H1 (cell line): ENCODE results near the gene DLGAP3. TPM values are rescaled to one million over a fixed set of nuclear protein-coding genes. Genes with fewer than 3 reads are reported as not detected.

Source experiments
- CTCF ChIA-PET: fragments of 300-600 bp; sonication (Branson Sonifier 250); formaldehyde crosslinking; loops from one replicate; lab custom pipeline; 2021; ENCODE audit not compliant: partially characterized antibody; lab: Charles Lee
- POLR2A ChIA-PET: fragments of 300-600 bp; sonication (Branson Sonifier 250); formaldehyde crosslinking; loops from one replicate; lab custom pipeline; 2021; ENCODE audit warnings: inconsistent platforms; ENCODE audit not compliant: partially characterized antibody; lab: Charles Lee
- DNase-seq, 2 experiments: peaks; one replicate each; pipeline versions ENCODE4 v3.0.0 to v3.0.0-alpha.2; 2010 to 2022; ENCODE audit warnings: low spot score in 2 of 2, low read depth in 1 of 2, mixed read lengths in 1 of 2
- FAIRE-seq: peaks from 2 replicates; lab custom pipeline; 2011; peaks lifted over from hg19 to GRCh38; lab: Jason Lieb, UNC
- H2AFZ ChIP-seq: 2 replicates; pipeline ENCODE4 v1.8.1; 2012; ENCODE audit warnings: low read length, inconsistent platforms
- H2AK5ac ChIP-seq: 2 replicates; pipeline ENCODE4 v1.6.1; 2013; ENCODE audit warnings: low read depth, low read length
- H2BK120ac ChIP-seq: replicated peaks from 2 replicates; pipeline ENCODE3; 2013; ENCODE audit warnings: low read depth, low read length, inconsistent platforms
- H2BK12ac ChIP-seq: 2 replicates; pipeline ENCODE4 v1.6.1; 2013; ENCODE audit warnings: low read depth, low read length
- H2BK15ac ChIP-seq: 2 replicates; pipeline ENCODE4 v1.6.1; 2013; ENCODE audit warnings: low read length
- H2BK20ac ChIP-seq: 2 replicates; pipeline ENCODE4 v1.6.1; 2013; ENCODE audit warnings: low read length
- H2BK5ac ChIP-seq: 2 replicates; pipeline ENCODE4 v1.6.1; 2013; ENCODE audit warnings: low read depth, low read length
- H3K14ac ChIP-seq: 2 replicates; pipeline ENCODE4 v1.6.1; 2013; ENCODE audit warnings: inconsistent platforms; ENCODE audit not compliant: insufficient read length
- H3K18ac ChIP-seq: 2 replicates; pipeline ENCODE4 v1.6.1; 2013; ENCODE audit warnings: low read length; ENCODE audit errors: extremely low read depth
- H3K23ac ChIP-seq: 2 replicates; pipeline ENCODE4 v1.6.1; 2013; ENCODE audit warnings: inconsistent platforms; ENCODE audit not compliant: insufficient read length
- H3K23me2 ChIP-seq: 2 replicates; pipeline ENCODE4 v1.6.1; 2013; ENCODE audit warnings: low read depth, low read length
- H3K27ac ChIP-seq: 2 replicates; pipeline ENCODE4 v1.6.1; 2011; ENCODE audit warnings: low read depth, low read length, inconsistent platforms
- H3K27me3 ChIP-seq, 4 experiments: replicated peaks in 1 of 4; 1 replicate in 1 of 4; 2 replicates in 3 of 4; pipeline versions ENCODE4 v1.6.1 to v1.8.1; 2011 to 2013; ENCODE audit warnings: low read length in 3 of 4, mild to moderate bottlenecking in 3 of 4, inconsistent platforms in 2 of 4, mixed read lengths in 2 of 4, moderate library complexity in 1 of 4; ENCODE audit not compliant: control insufficient read depth in 3 of 4, insufficient read depth in 3 of 4; ENCODE audit errors: extremely low read depth in 1 of 4
- H3K36me3 ChIP-seq, 4 experiments: 2 replicates each; pipeline versions ENCODE4 v1.6.1 to v1.8.1; 2011 to 2013; ENCODE audit warnings: mild to moderate bottlenecking in 4 of 4, low read length in 3 of 4, moderate library complexity in 2 of 4, control low read depth in 1 of 4, inconsistent platforms in 1 of 4; ENCODE audit not compliant: insufficient read depth in 4 of 4, control insufficient read depth in 2 of 4
- H3K4ac ChIP-seq: replicated peaks from 2 replicates; pipeline ENCODE3; 2013; ENCODE audit warnings: low read length, low read depth, mixed read lengths, inconsistent platforms; ENCODE audit not compliant: insufficient read length
- H3K4me1 ChIP-seq, 4 experiments: replicated peaks in 1 of 4; 1 replicate in 1 of 4; 2 replicates in 3 of 4; pipeline versions ENCODE4 v1.6.1 to v1.8.1; 2011 to 2013; ENCODE audit warnings: low read length in 3 of 4, inconsistent platforms in 2 of 4, mixed read lengths in 1 of 4; ENCODE audit not compliant: insufficient read depth in 4 of 4, control insufficient read depth in 3 of 4
- H3K4me2 ChIP-seq, 2 experiments: 2 replicates each; pipeline versions ENCODE4 v1.6.1 to v1.8.1; 2011 to 2013; ENCODE audit warnings: low read depth in 2 of 2, low read length in 2 of 2, control low read depth in 1 of 2, inconsistent platforms in 1 of 2, mild to moderate bottlenecking in 1 of 2; ENCODE audit not compliant: insufficient read depth in 1 of 2
- H3K4me3 ChIP-seq, 4 experiments: fragments of 200-600, 300-600 bp in 1 of 4; sonication (generic), shearing (Covaris generic), sonication (Bioruptor Twin) in 1 of 4; 2 replicates each; pipeline versions ENCODE4 v1.5.1 to v1.8.1; 2011 to 2016; ENCODE audit warnings: low read length in 4 of 4, low read depth in 3 of 4, control low read depth in 2 of 4, inconsistent platforms in 2 of 4, mild to moderate bottlenecking in 2 of 4, mixed read lengths in 1 of 4, moderate library complexity in 1 of 4; ENCODE audit not compliant: insufficient read depth in 2 of 4; ENCODE audit errors: extremely low read depth in 1 of 4
- H3K56ac ChIP-seq: replicated peaks from 2 replicates; pipeline ENCODE3; 2013; ENCODE audit warnings: low read depth, mild to moderate bottlenecking, mixed read lengths, low read length, inconsistent platforms; ENCODE audit not compliant: insufficient read length
- H3K79me1 ChIP-seq: 2 replicates; pipeline ENCODE4 v1.6.1; 2013; ENCODE audit warnings: low read depth, low read length, control low read depth
- H3K79me2 ChIP-seq, 2 experiments: 2 replicates each; pipeline versions ENCODE4 v1.6.1 to v1.8.1; 2012 to 2013; ENCODE audit warnings: low read length in 2 of 2, mild to moderate bottlenecking in 2 of 2, inconsistent platforms in 1 of 2; ENCODE audit not compliant: insufficient read depth in 2 of 2, control insufficient read depth in 1 of 2
- H3K9ac ChIP-seq, 4 experiments: replicated peaks in 1 of 4; 1 replicate in 1 of 4; 2 replicates in 3 of 4; pipeline versions ENCODE4 v1.6.1 to v1.8.1; 2011 to 2013; ENCODE audit warnings: low read depth in 3 of 4, low read length in 3 of 4, control low read depth in 2 of 4, mild to moderate bottlenecking in 2 of 4, moderate library complexity in 2 of 4, inconsistent platforms in 1 of 4; ENCODE audit errors: extremely low read depth in 1 of 4
- H3K9me3 ChIP-seq, 2 experiments: 2 replicates each; pipeline versions ENCODE4 v1.6.1 to v1.8.1; 2012 to 2013; ENCODE audit warnings: mild to moderate bottlenecking in 2 of 2, moderate library complexity in 2 of 2, control low read depth in 1 of 2, inconsistent platforms in 1 of 2, low read depth in 1 of 2, low read length in 1 of 2, mixed read lengths in 1 of 2; ENCODE audit not compliant: insufficient read depth in 2 of 2
- H4K20me1 ChIP-seq, 2 experiments: replicated peaks in 1 of 2; 2 replicates each; pipeline versions ENCODE3 to v1.8.1; 2011 to 2013; ENCODE audit warnings: inconsistent platforms in 2 of 2, low read length in 2 of 2, mild to moderate bottlenecking in 1 of 2; ENCODE audit not compliant: insufficient read depth in 2 of 2, control insufficient read depth in 1 of 2
- H4K5ac ChIP-seq: 2 replicates; pipeline ENCODE4 v1.6.1; 2013; ENCODE audit warnings: low read length, low read depth, mixed read lengths, inconsistent platforms; ENCODE audit not compliant: insufficient read length
- H4K8ac ChIP-seq: 2 replicates; pipeline ENCODE4 v1.8.0; 2013; ENCODE audit warnings: mild to moderate bottlenecking, moderate library complexity, low read length, inconsistent platforms; ENCODE audit not compliant: insufficient read depth; ENCODE audit errors: extremely low read depth
- H4K91ac ChIP-seq: replicated peaks from 2 replicates; pipeline ENCODE3; 2013; ENCODE audit warnings: low read length, mixed read lengths, inconsistent platforms; ENCODE audit not compliant: insufficient read length
- BACH1 ChIP-seq: IDR thresholded peaks from 2 replicates; pipeline ENCODE4 v1.6.1; 2012; ENCODE audit warnings: low read length, improper control_type of control experiment
- BCL11A ChIP-seq, 2 experiments: IDR thresholded peaks; one replicate each; pipeline ENCODE4 v1.6.1; 2011; ENCODE audit warnings: low read depth in 2 of 2, low read length in 2 of 2, mild to moderate bottlenecking in 2 of 2
- BRCA1 ChIP-seq: IDR thresholded peaks from 2 replicates; pipeline ENCODE4 v1.6.1; 2012; ENCODE audit warnings: low read depth, low read length, improper control_type of control experiment
- CHD1 ChIP-seq: IDR thresholded peaks from 2 replicates; pipeline ENCODE4 v1.6.1; 2012; ENCODE audit warnings: low read depth, low read length, improper control_type of control experiment
- GTF2F1 ChIP-seq: IDR thresholded peaks from 2 replicates; pipeline ENCODE4 v1.6.1; 2012; ENCODE audit warnings: low read depth, low read length, improper control_type of control experiment, borderline replicate concordance
- KDM1A ChIP-seq: fragments of 200-600, 300-600 bp; sonication (generic); IDR thresholded peaks from 2 replicates; pipeline ENCODE4 v1.7.1; 2016; ENCODE audit warnings: mild to moderate bottlenecking, low read length, borderline replicate concordance
- KDM5A ChIP-seq: fragments of 200-600 bp; IDR thresholded peaks from 2 replicates; pipeline ENCODE4 v1.7.1; 2012; ENCODE audit warnings: mild to moderate bottlenecking, low read length, inconsistent platforms, mixed read lengths
- SAP30 ChIP-seq: fragments of 300-600 bp; sonication (generic); IDR thresholded peaks from 2 replicates; pipeline ENCODE4 v1.7.1; 2012; ENCODE audit warnings: low read length, moderate library complexity, mild to moderate bottlenecking, inconsistent platforms; ENCODE audit not compliant: insufficient read depth, insufficient replicate concordance
- SIN3A ChIP-seq, 2 experiments: IDR thresholded peaks in 1 of 2; conservative IDR thresholded peaks in 1 of 2; 2 replicates each; pipeline ENCODE4 v1.6.1; 2011 to 2012; ENCODE audit warnings: low read length in 2 of 2, improper control_type of control experiment in 1 of 2, low read depth in 1 of 2, mild to moderate bottlenecking in 1 of 2
- SRF ChIP-seq: IDR thresholded peaks from 2 replicates; pipeline ENCODE4 v1.6.1; 2011; ENCODE audit warnings: mild to moderate bottlenecking, low read depth, low read length, moderate library complexity
- SUZ12 ChIP-seq: fragments of 200-600 bp; sonication (generic); IDR thresholded peaks from 2 replicates; pipeline ENCODE4 v1.6.1; 2012; ENCODE audit warnings: mild to moderate bottlenecking, inconsistent platforms, low read length, moderate library complexity, mixed read lengths
- TCF12 ChIP-seq: IDR thresholded peaks from 2 replicates; pipeline ENCODE4 v1.6.1; 2011; ENCODE audit warnings: low read depth, mild to moderate bottlenecking, low read length
- TEAD4 ChIP-seq: IDR thresholded peaks from 2 replicates; pipeline ENCODE4 v1.6.1; 2012; ENCODE audit warnings: low read depth, low read length, inconsistent platforms, mixed read lengths
- WGBS, 2 experiments: shearing (Covaris generic) in 1 of 2; methylation state at CpG; one replicate each; pipeline versions ENCODE4 v1.1.6 to v1.1.7; 2013 to 2015; ENCODE audit warnings: low lambda C conversion rate in 2 of 2, mixed read lengths in 2 of 2, inconsistent platforms in 1 of 2, low coverage in 1 of 2, missing lambda C conversion rate in 1 of 2; ENCODE audit not compliant: insufficient replicate concordance in 2 of 2, insufficient coverage in 1 of 2, insufficient read length in 1 of 2; ENCODE audit errors: extremely low coverage in 1 of 2, missing lambda C conversion rate in 1 of 2; 5-methylcytosine and 5-hydroxymethylcytosine counted together
- polyA plus RNA-seq, 7 experiments: library from polyadenylated mRNA; depleted of rRNA in 3 of 7; stranded (reverse) in 5 of 7; unstranded in 2 of 7; fragments of >200 nt in 5 of 7; fragments of 200-250 nt in 2 of 7; gene quantifications; 1 replicate in 5 of 7; 2 replicates in 1 of 7; 4 replicates in 1 of 7; pipeline versions ENCODE4 v1.2.1 to v1.2.3, GENCODE V29; 2011 to 2013; ENCODE audit warnings: missing spikeins in 2 of 7, mixed read lengths in 2 of 7
- total RNA-seq: library from RNA; stranded (reverse); fragmentation: NEBNext Ultra II Directional; extraction: Animal tissue kit (Norgen Biotek cat#: 25700); gene quantifications from 2 replicates; pipeline ENCODE4 v1.2.1, GENCODE V29; 2021

Gene DLGAP3
- total and polyA plus RNA-seq, 2 of the 8 experiments (the other 6 are each of a cell fraction or from before 2014, with no cell fraction given) = 3.8 to 13.2 TPM

- CTCF ChIA-PET = interaction anchor here (0.6 to 4.0 kb wide), 16 partner anchors 10 to 305 kb away, joined by 3 to 34 read pairs (median 4); partner anchors contain the start of gene TMEM35B
- H3K23ac ChIP-seq = no peak overlapping the region
- no peak for FAIRE-seq
- TF ChIP-seq SUZ12 (no peak; the same call in 1 of the 2 replicates), SAP30 (peak; percentile 56), BCL11A (IDR thresholded peaks at IDR 0.05; ENCODE audit: low read depth in 2 of 2, low read length in 2 of 2) (no peak), CHD1 (no peak), TCF12 (no peak), TEAD4 (no peak), KDM5A (0 out of 2 replicates have a peak, but pooled peaks have one; percentile 24), KDM1A (no peak), BACH1 (no peak), SRF (no peak), BRCA1 (no peak), SIN3A (conservative IDR thresholded peaks at IDR 0.05 in 1 of 2, IDR thresholded peaks at IDR 0.05 in 1 of 2; ENCODE audit: low read depth in 1 of 2, low read length in 2 of 2) (no peak), GTF2F1 (no peak)
Measured at GRCh38 chr1:34858901-34859445, 70.5 kb downstream of the DLGAP3 start.

More at GRCh38 chr1:34858901-34859445, 70.5 kb downstream of the DLGAP3 start:
- peak overlapping the region; percentile 61 to 79 (median 76) for H3K9ac ChIP-seq
- H3K36me3 ChIP-seq = peaks cover 4 to 14% (median 11%) of the 10 kb centered on the region in 4 experiments; a peak in 7 of 8 replicates
- H3K4me1 ChIP-seq = peaks cover 0 to 7% (median 0%) of the 10 kb centered on the region in 4 experiments; a peak in 2 of 7 replicates
- no peaks in the 10 kb centered on the region for H3K27me3 ChIP-seq
- no peak overlapping the region for H3K56ac ChIP-seq
- WGBS, 2 experiments = 4% methylated on average over 15 of the region's 15 CpGs; no CpG with 5 or more reads in 1 of the 2 experiments
- no peaks in the 10 kb centered on the region for H4K20me1 ChIP-seq
- H4K5ac ChIP-seq = no peak overlapping the region
- H3K23me2 ChIP-seq = peaks cover 5% of the 10 kb centered on the region
- no peak overlapping the region for H3K4ac ChIP-seq
- no peak overlapping the region for H2BK5ac ChIP-seq
- H3K79me2 ChIP-seq = peaks cover 12 to 31% of the 10 kb centered on the region in 2 experiments
- H2AFZ ChIP-seq = peak overlapping the region; percentile 8; the same call in 1 of the 2 replicates
- H3K27ac ChIP-seq = peak overlapping the region; percentile 39; the same call in 1 of the 2 replicates
- no peak overlapping the region for H2BK15ac ChIP-seq
- H3K4me3 ChIP-seq = peak overlapping the region; percentile 75 to 100 (median 94)
- no peak overlapping the region for H3K18ac ChIP-seq
- H3K4me2 ChIP-seq = peak overlapping the region; percentile 91 to 94
- no peak overlapping the region for H2AK5ac ChIP-seq
- no peak overlapping the region for H2BK12ac ChIP-seq
- no peak overlapping the region for H2BK20ac ChIP-seq
- no peak for DNase-seq
- no peak overlapping the region for H2BK120ac ChIP-seq
- POLR2A ChIA-PET = interaction anchor here (0.9 to 1.4 kb wide), 6 partner anchors 22 to 334 kb away, joined by 3 to 7 read pairs (median 4); partner anchors contain the start of gene SFPQ
- no peak overlapping the region for H4K91ac ChIP-seq
- H3K79me1 ChIP-seq = peaks cover 7% of the 10 kb centered on the region
- H4K8ac ChIP-seq = no peak overlapping the region
- H3K9me3 ChIP-seq = no peaks in the 10 kb centered on the region
- H3K14ac ChIP-seq = no peak overlapping the region
